ENCODE measurements around the gene NTM.

NTM gene

DNA sequence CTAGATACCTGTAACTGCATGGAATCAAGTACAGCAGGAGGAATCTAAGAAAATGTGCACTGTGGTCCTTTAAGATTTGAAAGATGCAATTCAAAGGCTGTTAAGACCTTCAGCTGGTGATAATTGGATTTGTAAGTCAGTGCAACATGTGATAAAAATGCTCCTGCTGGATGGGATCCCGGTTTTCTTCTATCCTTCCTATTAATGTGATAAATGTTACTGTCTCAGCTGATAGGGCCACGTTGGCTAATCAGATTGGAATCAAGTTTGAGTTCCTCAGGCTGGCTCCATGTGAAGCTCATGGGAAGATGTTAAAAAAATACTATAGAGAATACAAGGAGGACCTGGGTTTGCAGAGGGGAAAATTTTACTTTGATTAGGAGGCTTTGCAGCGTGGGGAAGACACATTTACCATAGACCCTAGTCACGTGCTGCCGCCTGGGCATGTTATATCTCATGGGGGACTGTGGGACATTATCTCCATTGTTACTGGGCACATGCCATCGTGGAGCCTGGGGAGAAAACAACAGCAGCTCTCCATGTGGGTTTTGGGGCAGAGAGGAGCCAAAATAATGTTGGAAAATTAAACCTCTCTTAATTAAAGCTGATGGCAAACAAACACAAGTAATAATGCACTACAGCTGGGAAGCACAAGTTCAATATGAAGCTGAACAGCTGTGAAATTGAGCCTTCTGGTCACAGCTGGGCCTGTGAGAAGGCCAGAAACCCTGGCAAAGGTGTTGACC, 652.5 kb downstream of the NTM start:
- no peaks in the 10 kb centered on the region for H3K36me3 Mint-ChIP-seq (ENCODE audit: low read depth)
- no peaks in the 10 kb centered on the region for H3K27me3 Mint-ChIP-seq
- H3K27ac Mint-ChIP-seq = no peak overlapping the region
- H3K9me3 Mint-ChIP-seq = peaks cover 14% of the 10 kb centered on the region
- H3K4me3 Mint-ChIP-seq = no peak overlapping the region
- H3K4me1 Mint-ChIP-seq (ENCODE audit: low read depth) = no peaks in the 10 kb centered on the region

DNA sequence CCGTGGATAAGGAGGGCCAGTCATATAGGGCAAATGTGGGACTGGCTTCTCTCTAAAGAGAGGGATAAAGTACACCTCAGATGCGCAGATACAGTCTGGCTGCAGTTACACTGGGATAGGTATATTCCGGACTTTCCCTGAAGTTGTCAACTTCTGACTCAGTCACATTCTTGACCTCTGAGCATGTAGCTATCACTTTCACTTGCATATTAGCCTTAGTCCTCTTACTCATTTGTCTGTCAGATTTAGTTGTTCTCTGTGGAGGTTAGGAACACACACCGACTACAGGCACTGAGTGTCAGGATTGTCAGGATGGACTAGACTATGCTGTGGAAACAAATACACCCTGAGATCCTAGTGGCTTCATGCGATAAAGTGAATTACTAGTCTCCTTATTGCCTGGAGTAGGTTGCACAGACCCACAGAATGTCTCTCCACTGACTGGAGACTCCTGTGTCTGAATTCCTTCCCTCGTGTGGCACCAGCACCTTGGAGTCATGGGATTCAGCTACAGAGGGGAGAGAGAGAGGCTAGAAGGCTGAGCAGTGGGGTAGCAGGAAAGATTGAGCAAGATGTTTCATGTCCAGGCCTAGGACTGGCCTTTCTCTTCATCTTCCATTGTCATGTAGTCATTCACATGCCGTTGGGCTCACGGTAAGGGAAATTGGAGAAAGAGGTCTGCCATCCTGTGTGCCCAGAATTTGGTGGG, 654.3 kb downstream of the NTM start:
- no peak overlapping the region for H3K27ac Mint-ChIP-seq
- no peaks in the 10 kb centered on the region for H3K36me3 Mint-ChIP-seq (ENCODE audit: low read depth)
- peaks cover 10% of the 10 kb centered on the region for H3K9me3 Mint-ChIP-seq
- H3K4me3 Mint-ChIP-seq = no peak overlapping the region
- no peaks in the 10 kb centered on the region for H3K27me3 Mint-ChIP-seq
- no peaks in the 10 kb centered on the region for H3K4me1 Mint-ChIP-seq (ENCODE audit: low read depth)

DNA sequence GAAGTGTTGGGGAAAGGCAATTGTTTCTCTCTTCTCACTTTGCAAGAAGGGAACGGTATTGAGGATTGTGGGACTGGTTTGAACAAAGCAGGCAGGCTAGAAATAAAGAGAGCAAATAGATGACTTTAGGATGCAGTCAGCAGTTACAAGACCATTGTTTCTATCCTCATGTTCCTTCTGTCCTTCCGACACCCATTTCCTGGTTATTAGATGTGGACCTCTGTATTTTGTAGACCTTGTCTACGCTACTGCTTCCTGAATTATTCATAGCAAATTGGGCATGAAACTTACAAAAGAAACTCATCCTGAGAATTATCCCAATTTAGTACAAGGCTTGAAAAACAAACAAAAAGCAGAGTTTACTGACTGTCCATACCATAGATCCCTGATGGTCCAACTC, 656.3 kb downstream of the NTM start:
- Mint-ChIP-seq H3K36me3 (ENCODE audit: low read depth) (no peaks in the 10 kb centered on the region), H3K27me3 (no peaks in the 10 kb centered on the region), H3K4me1 (ENCODE audit: low read depth) (no peaks in the 10 kb centered on the region), H3K27ac (no peak overlapping the region), H3K4me3 (no peak overlapping the region), H3K9me3 (peaks cover 10% of the 10 kb centered on the region)

DNA sequence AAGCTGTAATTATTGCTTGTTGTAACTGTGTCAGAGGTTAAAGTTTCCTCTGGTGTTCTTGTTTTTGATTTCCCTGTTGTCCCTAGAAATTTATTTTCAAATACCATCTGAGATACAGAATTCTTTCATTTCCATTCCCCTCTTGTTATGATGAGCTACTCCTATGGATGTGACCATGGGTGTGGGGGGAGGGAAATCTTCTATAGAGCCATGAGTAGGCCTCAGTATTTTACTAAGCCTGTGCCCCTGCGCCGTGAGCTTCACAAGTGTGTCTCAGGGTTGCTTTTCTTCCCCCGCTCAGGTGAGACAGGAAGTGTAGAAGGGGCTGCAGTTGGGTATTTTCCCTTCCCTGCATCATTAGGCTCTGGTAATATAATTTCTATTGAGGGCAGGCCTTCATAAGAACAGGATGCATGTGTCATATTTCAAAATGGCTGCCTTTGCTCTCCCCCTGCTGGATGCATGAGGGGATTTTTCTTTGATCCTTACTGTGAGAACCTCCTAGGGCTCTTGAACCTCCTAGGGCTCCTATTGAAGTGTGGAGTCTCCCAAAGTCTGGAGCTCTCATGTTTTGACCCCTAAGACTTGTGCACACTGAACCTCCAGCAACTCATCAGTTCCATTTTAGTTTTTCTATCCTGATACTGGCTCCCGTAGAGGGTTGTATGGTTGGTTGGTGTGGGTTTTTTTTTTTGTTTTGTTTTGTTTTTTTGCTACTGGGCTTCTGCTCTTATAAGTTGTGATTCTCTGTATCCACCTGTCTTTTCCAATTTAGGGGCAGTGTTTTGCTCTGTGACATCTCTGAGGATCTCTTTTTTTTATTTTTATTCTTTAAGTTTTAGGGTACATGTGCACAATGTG, 658.2 kb downstream of the NTM start:
- no peaks in the 10 kb centered on the region for H3K36me3 Mint-ChIP-seq (ENCODE audit: low read depth)
- H3K27me3 Mint-ChIP-seq = no peaks in the 10 kb centered on the region
- H3K4me3 Mint-ChIP-seq = no peak overlapping the region
- peaks cover 10% of the 10 kb centered on the region for H3K9me3 Mint-ChIP-seq
- no peak overlapping the region for H3K27ac Mint-ChIP-seq
- H3K4me1 Mint-ChIP-seq (ENCODE audit: low read depth) = no peaks in the 10 kb centered on the region

DNA sequence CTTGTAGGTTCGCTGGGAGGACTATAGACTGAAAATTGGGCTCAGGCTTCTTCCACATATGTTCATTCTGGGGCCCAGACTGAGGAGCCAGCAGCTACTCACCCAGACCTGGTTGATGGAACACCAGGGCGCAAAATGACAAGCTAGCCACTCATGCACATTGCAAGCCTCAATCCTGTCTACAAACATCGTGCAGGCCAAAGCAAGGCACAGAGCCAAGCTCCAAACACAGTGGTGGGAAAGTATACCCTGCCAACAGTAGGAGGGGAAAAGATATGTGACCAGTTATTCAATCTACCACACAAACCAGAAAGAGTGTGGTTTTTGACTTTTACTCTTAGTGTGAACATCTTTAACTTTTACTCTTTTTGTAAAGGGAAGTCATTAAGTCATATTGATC, 660.5 kb downstream of the NTM start:
- Mint-ChIP-seq H3K27me3 (no peaks in the 10 kb centered on the region), H3K36me3 (ENCODE audit: low read depth) (no peaks in the 10 kb centered on the region), H3K27ac (no peak overlapping the region), H3K4me3 (no peak overlapping the region), H3K4me1 (ENCODE audit: low read depth) (no peaks in the 10 kb centered on the region), H3K9me3 (peaks cover 5% of the 10 kb centered on the region)

DNA sequence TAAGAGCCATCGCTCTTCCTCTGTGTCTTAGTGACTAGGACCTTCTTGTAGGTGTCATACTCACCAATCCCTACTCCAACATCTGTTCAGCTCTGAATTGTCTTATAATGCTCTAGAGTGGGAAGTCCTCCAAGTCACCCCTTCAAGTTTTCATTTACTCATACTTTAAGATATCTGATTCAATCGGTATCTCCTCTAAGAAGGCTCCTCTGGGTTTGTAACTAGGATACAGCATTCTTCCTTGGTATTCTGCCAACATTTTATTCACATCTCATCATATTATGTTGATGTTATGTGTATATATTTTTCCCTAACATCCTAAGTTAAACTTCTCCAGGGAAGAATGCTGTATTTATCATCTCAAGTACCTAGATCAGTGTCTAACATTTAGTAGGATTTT, 662.1 kb downstream of the NTM start:
- H3K27ac Mint-ChIP-seq = no peak overlapping the region
- no peaks in the 10 kb centered on the region for H3K36me3 Mint-ChIP-seq (ENCODE audit: low read depth)
- H3K4me1 Mint-ChIP-seq (ENCODE audit: low read depth) = no peaks in the 10 kb centered on the region
- H3K27me3 Mint-ChIP-seq = no peaks in the 10 kb centered on the region
- peaks cover 4% of the 10 kb centered on the region for H3K9me3 Mint-ChIP-seq
- H3K4me3 Mint-ChIP-seq = no peak overlapping the region

DNA sequence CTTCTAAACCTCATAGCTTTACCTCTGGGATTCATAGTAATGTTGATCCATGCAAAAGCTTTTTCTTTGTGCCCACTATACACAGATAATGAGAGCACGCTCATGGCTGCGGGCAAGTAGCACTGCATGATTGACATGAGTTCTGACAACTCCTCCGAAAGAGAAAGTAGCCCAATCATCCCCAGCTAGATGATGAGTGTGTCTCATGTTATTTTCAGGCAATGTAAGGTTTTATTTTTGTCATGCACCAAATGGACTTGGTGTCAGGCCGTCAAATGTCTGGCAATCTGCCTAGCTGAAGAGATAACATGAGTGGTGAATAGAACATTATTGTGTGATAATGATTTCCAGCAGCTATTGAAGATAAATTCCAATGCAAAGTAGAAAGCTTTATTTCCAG, 662.6 kb downstream of the NTM start:
- no peaks in the 10 kb centered on the region for H3K36me3 Mint-ChIP-seq (ENCODE audit: low read depth)
- no peaks in the 10 kb centered on the region for H3K9me3 Mint-ChIP-seq
- H3K4me3 Mint-ChIP-seq = no peak overlapping the region
- no peak overlapping the region for H3K27ac Mint-ChIP-seq
- no peaks in the 10 kb centered on the region for H3K4me1 Mint-ChIP-seq (ENCODE audit: low read depth)
- no peaks in the 10 kb centered on the region for H3K27me3 Mint-ChIP-seq

DNA sequence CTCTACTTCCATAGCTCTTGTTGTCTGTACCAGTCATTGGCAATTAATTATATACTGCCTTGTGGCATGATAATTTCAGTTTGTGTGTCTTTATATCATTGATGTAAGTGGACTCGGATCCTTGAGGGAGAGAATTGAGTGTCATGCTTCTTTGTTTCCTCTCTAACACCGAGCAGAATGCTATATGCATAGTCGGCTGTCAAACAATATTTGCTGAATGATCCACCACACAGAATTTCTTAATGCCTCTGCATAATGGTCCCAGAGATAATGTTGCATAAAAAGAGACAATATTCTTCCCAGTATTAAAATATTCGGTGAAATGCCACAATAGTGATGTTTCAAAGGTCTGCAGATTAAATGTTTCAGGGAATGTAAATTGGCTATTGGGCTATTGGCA, 664.8 kb downstream of the NTM start:
- H3K4me3 Mint-ChIP-seq = no peak overlapping the region
- no peaks in the 10 kb centered on the region for H3K36me3 Mint-ChIP-seq (ENCODE audit: low read depth)
- no peaks in the 10 kb centered on the region for H3K9me3 Mint-ChIP-seq
- H3K4me1 Mint-ChIP-seq (ENCODE audit: low read depth) = no peaks in the 10 kb centered on the region
- H3K27me3 Mint-ChIP-seq = no peaks in the 10 kb centered on the region
- no peak overlapping the region for H3K27ac Mint-ChIP-seq

DNA sequence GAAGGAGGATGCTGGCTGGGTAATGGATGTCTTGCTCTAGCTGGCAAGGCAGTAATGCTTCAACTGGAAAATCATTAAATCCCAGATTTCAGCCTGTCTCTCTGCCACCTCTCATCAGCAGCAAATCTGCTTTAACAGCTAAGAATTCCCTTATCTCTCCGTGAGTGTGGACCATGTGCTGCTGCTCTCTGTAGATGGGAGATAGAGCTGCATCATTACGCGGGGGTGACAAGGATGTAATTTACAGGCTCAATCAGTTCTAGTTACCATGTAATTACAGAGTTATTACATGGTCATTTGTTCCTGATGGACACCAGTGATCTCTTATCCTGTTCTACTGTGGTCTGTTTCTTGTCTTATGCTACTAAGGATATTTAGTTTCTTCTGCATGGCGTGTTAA, 665.4 kb downstream of the NTM start:
- H3K9me3 Mint-ChIP-seq = no peaks in the 10 kb centered on the region
- H3K4me3 Mint-ChIP-seq = no peak overlapping the region
- no peak overlapping the region for H3K27ac Mint-ChIP-seq
- H3K27me3 Mint-ChIP-seq = no peaks in the 10 kb centered on the region
- no peaks in the 10 kb centered on the region for H3K4me1 Mint-ChIP-seq (ENCODE audit: low read depth)
- no peaks in the 10 kb centered on the region for H3K36me3 Mint-ChIP-seq (ENCODE audit: low read depth)

DNA sequence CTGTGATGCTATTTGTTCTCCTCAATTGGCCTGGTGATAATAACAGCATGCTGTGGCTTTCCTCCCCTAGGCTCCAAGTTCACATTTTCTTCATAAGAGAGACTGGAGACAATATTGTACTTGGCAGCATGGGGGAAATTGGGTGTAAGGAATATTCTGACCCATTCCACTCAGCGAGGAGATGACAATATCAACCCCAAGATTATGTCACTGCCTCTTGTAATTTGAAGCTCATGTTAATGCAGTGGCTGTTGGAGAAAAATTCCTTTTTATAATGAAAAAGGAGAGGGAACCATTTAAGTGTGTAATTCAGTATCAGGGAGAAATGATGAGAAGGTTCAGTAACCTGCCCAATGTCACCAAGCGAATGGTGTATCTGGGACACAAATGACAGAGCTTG, 665.8 kb downstream of the NTM start:
- Mint-ChIP-seq H3K4me3 (no peak overlapping the region), H3K36me3 (ENCODE audit: low read depth) (no peaks in the 10 kb centered on the region), H3K9me3 (no peaks in the 10 kb centered on the region), H3K27me3 (no peaks in the 10 kb centered on the region), H3K27ac (no peak overlapping the region), H3K4me1 (ENCODE audit: low read depth) (no peaks in the 10 kb centered on the region)

DNA sequence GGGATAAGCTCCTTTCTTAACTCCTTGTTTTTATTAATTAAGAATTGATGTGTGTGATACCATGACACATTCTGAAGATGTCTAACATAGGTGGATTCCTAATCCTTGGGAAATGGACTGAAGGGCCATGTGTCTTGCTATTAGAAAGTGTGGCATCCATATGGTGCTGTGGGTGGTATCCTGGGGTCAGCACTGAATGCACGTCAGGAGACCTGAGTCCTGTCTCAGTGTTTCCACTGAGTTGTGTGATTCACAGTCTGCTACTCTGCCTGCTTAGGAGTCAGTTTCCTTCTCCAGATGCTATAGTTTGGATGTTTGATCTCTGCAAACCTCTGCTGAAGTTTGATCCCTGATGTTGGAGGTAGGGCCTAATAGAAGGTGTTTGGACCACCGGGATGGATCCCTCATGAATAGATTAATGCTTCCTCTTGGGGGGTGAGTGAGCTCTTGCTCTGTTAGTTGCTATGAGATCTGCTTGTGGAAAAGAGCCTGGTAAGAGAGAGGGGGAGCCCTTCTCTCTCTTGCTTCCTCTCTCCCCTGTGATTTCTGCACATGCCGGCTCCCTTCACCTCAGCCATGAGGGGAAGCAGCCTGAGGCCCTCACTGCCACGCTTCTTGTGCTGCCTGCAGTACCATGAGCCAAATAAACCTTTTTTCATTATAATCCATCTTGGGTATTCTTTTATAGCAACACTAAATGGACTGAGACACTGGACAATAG, 666.5 kb downstream of the NTM start:
- H3K9me3 Mint-ChIP-seq = no peaks in the 10 kb centered on the region
- H3K36me3 Mint-ChIP-seq (ENCODE audit: low read depth) = no peaks in the 10 kb centered on the region
- H3K27ac Mint-ChIP-seq = no peak overlapping the region
- H3K27me3 Mint-ChIP-seq = no peaks in the 10 kb centered on the region
- H3K4me3 Mint-ChIP-seq = no peak overlapping the region
- no peaks in the 10 kb centered on the region for H3K4me1 Mint-ChIP-seq (ENCODE audit: low read depth)

DNA sequence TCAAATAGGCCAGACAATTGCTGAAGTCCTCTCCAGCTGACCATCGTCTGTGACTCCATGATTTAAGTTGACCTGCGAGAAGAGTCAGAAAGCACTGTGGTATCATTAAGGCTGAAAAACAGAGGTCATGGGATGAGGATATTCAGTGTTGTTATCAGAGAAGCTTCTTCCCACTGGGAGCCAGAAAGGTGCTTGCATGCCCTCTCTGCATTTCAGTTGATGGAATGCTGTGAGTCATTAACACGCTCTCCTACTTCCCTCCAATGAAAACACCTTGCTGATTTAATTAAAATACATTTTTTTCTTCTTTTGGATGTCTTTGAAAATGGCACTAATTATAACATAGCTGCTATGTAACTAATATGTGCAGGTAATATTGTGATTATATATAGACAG, 667.0 kb downstream of the NTM start:
- H3K27me3 Mint-ChIP-seq = no peaks in the 10 kb centered on the region

DNA sequence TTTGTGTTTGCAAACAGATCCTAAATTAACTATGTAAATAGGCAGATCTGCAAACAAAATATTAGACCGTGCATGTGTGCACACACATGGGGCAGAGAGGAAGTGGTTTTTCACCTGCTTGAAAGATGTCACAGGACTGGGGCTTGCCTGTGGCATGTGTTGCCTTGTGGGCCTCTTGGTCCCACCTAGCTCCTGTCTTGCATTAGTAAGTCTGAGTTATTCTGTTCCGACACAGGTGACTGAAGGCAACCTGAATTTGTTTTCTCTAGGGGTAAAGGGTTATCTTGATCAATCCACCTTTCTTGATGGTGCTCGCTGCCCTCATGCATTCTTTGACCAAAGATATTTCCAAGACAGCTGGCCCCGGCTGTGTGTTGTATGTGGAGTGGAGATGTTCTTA, 667.5 kb downstream of the NTM start:
- no peaks in the 10 kb centered on the region for H3K36me3 Mint-ChIP-seq (ENCODE audit: low read depth)
- H3K27me3 Mint-ChIP-seq = no peaks in the 10 kb centered on the region
- no peak overlapping the region for H3K4me3 Mint-ChIP-seq
- no peaks in the 10 kb centered on the region for H3K4me1 Mint-ChIP-seq (ENCODE audit: low read depth)
- no peak overlapping the region for H3K27ac Mint-ChIP-seq
- no peaks in the 10 kb centered on the region for H3K9me3 Mint-ChIP-seq

More for the DNA sequence above, 667.0 kb downstream of the NTM start:
- Mint-ChIP-seq H3K9me3 (no peaks in the 10 kb centered on the region), H3K4me3 (no peak overlapping the region), H3K4me1 (ENCODE audit: low read depth) (no peaks in the 10 kb centered on the region), H3K27ac (no peak overlapping the region), H3K36me3 (ENCODE audit: low read depth) (no peaks in the 10 kb centered on the region)

DNA sequence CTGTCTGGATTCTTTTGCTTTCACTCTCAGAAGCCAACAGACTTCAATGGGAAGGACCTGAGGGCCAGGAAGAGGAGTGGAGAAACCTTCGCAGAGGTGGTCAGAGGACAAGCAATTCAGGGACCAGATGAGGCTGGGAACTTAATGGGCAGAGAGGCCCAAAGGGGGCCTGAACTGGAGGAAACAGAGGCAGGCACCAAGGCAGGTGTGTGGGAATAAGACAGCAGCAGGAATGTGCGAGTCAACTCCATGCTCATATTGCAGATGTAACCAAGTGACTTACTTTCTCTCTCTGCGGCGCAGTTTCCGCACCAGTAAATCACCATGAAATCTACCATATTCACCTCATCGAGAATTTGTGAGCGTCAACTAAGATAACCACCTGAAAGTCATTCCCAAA, 669.1 kb downstream of the NTM start:
- Mint-ChIP-seq H3K4me3 (no peak overlapping the region), H3K9me3 (no peaks in the 10 kb centered on the region), H3K4me1 (ENCODE audit: low read depth) (no peaks in the 10 kb centered on the region), H3K27ac (no peak overlapping the region), H3K27me3 (no peaks in the 10 kb centered on the region), H3K36me3 (ENCODE audit: low read depth) (no peaks in the 10 kb centered on the region)

DNA sequence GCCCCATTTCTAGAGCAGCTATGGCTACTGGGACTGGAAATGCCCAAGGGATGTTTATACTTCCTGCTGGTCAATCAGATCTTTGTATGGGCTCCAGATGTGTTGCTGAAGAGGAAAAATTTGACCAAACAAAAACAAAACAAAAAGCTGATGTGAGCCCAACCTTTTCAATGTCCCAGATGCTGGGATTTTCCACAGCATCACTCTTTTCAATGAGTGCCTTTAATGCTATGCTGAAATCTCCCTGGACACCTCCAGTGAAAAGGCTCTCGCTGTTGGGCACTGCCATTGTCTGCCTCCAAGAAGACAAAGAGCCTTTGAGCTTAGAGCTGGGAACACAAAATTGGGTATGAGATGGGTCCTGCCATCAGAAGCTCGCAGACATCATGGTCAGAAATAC, 671.9 kb downstream of the NTM start:
- H3K27ac Mint-ChIP-seq = no peak overlapping the region
- no peaks in the 10 kb centered on the region for H3K36me3 Mint-ChIP-seq (ENCODE audit: low read depth)
- no peaks in the 10 kb centered on the region for H3K27me3 Mint-ChIP-seq
- no peaks in the 10 kb centered on the region for H3K9me3 Mint-ChIP-seq
- H3K4me1 Mint-ChIP-seq (ENCODE audit: low read depth) = no peaks in the 10 kb centered on the region
- no peak overlapping the region for H3K4me3 Mint-ChIP-seq
